HUDEP-2 (cell line): ENCODE data around the gene LTBP1.
"Not testable (repeated sequence)": the region's sequence is repeated elsewhere in the genome, so short reads cannot be mapped to it uniquely, and the experiment has no call there.

Source experiments
- DNase-seq, 76 experiments: peaks; one replicate each; lab custom pipeline; 2025; ENCODE audit not compliant: unreplicated experiment in 76 of 76; lab: John Stamatoyannopoulos, UW

Gene LTBP1

GRCh38 chr2:33134086-33134771, 187.5 kb downstream of the LTBP1 start:
- no peak for DNase-seq

GRCh38 chr2:33134791-33135560, 188.2 kb downstream of the LTBP1 start:
- DNase-seq = no peak

GRCh38 chr2:33135645-33136044, 188.9 kb downstream of the LTBP1 start:
- DNase-seq = no peak

- no peak for DNase-seq
Measured at GRCh38 chr2:33136056-33136455, 189.3 kb downstream of the LTBP1 start.

- no peak for DNase-seq
Measured at GRCh38 chr2:33136566-33136965, 189.8 kb downstream of the LTBP1 start.

- DNase-seq = no peak
Measured at GRCh38 chr2:33137331-33137730, 190.6 kb downstream of the LTBP1 start.

DNA sequence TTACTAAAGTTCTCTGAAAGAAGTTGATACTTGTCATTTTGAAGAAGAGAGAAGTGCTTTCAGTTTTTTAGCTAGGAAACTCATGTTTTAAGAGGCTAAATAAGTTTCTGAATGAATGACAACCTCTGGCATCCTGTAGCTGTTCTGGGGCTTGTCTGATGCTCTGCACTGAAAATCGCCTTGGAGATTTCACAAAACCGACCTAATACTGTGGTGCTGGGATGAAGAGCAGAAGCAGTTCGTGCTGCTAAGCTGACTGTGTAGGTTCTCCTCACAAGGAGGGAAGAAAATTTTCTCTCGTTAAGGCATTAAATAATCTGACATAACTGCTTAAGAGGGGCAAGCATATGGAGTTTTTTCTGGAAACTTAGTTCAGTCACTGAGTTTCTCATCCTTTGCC, 193.2 kb downstream of the LTBP1 start:
- DNase-seq = no peak

DNA sequence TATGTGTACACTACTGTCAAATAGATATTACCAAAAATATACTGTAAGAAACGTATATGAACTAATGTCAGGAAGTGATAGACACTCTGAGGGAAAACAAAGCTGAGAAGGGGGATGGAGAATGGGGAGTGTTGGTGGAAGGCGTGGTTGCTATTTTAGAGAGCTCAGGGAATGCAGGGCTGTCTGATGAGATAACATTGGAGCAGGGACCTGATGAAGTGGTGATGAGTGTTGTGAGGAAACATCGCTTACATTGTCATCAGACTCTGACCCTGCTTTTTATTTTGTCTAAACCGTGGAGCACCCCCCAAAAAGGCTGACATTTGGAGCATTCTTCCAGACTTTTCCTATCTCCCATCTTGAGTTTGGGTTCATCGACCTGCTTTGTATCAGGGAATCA, 194.7 kb downstream of the LTBP1 start:
- DNase-seq = no peak

GRCh38 chr2:33142810-33143209, 196.1 kb downstream of the LTBP1 start:
- no peak for DNase-seq

DNA sequence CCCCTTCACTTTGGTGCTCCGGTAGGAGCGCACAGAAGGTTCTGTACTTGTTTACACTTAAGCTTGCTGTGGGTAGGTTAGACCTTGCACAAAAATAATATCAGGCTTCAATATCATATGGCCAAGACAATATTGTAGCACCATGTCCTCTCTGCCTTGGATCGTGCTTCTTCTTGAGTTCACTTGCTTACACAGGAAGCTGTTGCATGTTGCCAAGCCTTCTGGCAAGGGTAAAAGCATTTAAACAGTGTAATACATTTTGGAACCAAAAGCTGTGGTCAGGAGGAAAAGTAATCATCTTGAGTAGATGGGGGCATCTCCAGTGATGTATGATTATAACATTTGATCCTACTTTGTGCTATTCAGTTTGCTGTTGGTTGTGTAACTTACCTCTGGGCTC, 197.5 kb downstream of the LTBP1 start:
- no peak for DNase-seq

DNA sequence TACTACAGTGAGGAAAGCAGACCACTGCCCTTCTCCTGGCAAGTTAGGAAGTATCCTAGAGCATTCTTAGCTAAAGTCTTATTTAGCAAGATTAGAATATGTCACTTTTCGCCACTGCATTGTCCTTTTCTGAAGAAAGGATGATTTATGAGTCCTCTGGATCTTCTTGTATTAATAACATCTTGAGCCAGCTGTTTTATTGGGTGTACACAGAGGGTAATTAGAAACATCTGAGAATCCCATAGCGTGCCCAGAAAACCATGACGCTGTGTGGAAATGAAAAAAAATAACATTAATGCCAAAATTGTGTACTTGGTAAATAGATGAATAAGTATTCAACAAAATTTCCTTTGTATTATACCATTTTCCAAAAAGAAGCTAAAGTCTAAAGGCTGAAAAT, 198.7 kb downstream of the LTBP1 start:
- DNase-seq = no peak

DNA sequence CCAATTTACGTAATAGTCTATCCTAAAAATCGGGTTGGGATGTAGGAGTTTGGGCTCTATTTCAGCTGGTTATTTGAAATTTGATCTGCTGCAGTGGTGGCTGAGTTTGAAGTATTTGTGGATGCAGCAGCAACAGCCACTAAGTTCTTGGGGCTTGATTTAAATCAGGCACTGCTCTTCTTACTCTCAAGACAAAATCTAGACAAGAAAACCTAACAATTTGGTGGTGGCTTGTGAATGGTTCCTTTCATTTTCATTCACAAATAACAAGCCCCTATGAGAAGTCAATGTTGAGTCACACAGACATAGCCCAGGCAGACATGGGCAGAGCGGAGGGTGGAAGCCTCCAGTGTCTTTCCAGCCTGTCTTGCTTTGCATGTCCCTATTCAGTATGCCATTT, 199.3 kb downstream of the LTBP1 start:
- no peak for DNase-seq

DNA sequence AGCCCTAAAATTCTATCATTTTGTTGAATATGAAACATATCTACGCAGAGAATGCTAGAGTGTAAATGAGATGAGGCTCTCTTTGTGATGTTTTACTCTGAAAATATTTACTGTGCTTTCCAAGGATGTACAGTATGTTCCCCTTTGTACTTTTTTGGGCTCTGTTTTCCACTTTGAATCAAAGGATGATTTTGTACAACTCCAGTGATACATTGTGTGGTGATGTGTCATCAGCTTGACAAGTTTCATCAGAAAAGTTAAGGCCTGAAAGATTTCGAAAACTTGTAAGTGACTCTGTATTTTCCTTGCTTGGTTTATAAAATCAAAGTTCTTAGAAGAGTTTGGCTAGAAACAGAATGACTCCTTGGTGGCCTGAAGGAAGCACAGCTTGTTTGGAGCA, 206.3 kb downstream of the LTBP1 start:
- no peak for DNase-seq

- DNase-seq = no peak
Measured at GRCh38 chr2:33158482-33159003, 211.8 kb downstream of the LTBP1 start.

DNA sequence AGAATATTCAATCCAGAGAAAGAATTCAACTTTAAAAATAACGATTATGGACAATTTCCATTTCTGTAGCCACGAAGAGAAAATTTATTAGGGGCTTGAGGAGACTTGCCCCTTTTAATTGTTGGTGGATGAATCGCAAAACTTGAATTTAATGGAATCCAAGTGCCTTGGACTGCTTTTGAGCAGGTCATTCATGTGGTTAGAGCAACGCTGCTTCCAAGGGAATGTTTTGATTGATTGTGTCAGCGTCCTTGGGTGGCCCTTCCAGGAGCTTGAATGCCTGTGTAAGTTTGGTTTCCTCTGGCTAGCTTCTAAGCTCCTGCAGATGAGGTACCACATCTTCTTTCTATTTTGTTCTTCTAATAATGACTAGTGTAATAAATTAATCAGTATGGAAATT, 213.4 kb downstream of the LTBP1 start:
- DNase-seq = no peak

- no peak for DNase-seq
Measured at GRCh38 chr2:33166287-33166881, 219.6 kb downstream of the LTBP1 start.

GRCh38 chr2:33167622-33168245, 221.0 kb downstream of the LTBP1 start:
- no peak for DNase-seq

DNA sequence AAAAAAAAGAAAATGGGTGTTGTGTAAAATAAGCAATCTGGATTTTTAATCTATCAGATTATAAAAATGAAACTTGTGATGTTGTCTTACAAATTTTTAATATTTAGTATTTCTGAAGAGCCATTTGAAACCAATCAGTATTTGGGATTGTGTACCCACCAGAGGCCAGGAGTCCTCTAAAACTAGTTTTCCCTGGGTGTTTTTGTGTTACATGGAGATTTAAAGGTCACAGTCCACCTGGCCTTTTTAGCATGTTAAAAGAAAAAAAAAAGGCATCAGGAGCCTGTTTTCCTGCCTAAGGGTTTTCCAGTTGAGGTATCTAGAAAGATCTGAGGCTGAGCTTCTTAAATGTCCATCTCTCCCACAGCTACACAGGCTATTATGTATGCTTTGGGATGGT, 221.7 kb downstream of the LTBP1 start:
- no peak for DNase-seq

- DNase-seq = no peak
Measured at GRCh38 chr2:33168922-33169321, 222.2 kb downstream of the LTBP1 start.

- DNase-seq = not testable (repeated sequence)
Measured at GRCh38 chr2:33170251-33170650, 223.5 kb downstream of the LTBP1 start.

GRCh38 chr2:33177627-33178026, 230.9 kb downstream of the LTBP1 start:
- no peak for DNase-seq
